Measurements from ENCODE around the gene XRN1.

- TF ChIP-seq REST (IDR thresholded peaks at IDR 0.05; ENCODE audit: insufficient read depth in 1 of 2, low read depth in 2 of 2, low read length in 2 of 2), result no peak
- TF ChIP-seq TAF1 (IDR thresholded peaks at IDR 0.05; ENCODE audit: borderline replicate concordance, insufficient read depth, low read length), result no peak
- no peak for TF ChIP-seq POLR2AphosphoS5 (IDR thresholded peaks at IDR 0.05; ENCODE audit: low read depth, low read length)
Measured at GRCh38 chr3:142272200-142272891, 175.5 kb downstream of the XRN1 start.
